HG02642 (cell line): ENCODE results near the gene PIM2.
"Not testable (repeated sequence)": the region's sequence is repeated elsewhere in the genome, so short reads cannot be mapped to it uniquely, and the experiment has no call there.

ENCODE experiments used
- ATAC-seq: cut with Tn5 transposase; IDR thresholded peaks from one replicate; pipeline ENCODE4 v1.9.1; 2021; ENCODE audit warnings: mild to moderate bottlenecking; ENCODE audit not compliant: unreplicated experiment, poor library complexity

The PIM2 gene

GRCh38 chrX:48886586-48886985 lies 32.2 kb downstream of the PIM2 start:
- ATAC-seq = not testable (repeated sequence)

- no peak for ATAC-seq
Measured at GRCh38 chrX:48883729-48884128, 35.1 kb downstream of the PIM2 start.

- not testable (repeated sequence) for ATAC-seq
Measured at GRCh38 chrX:48876944-48877343, 41.9 kb downstream of the PIM2 start.

- not testable (repeated sequence) for ATAC-seq
Measured at GRCh38 chrX:48872017-48872416, 46.8 kb downstream of the PIM2 start.

- no peak for ATAC-seq
Measured at GRCh38 chrX:48864210-48864609, 54.6 kb downstream of the PIM2 start.
